Measurements from ENCODE around the gene CD68.

DNA sequence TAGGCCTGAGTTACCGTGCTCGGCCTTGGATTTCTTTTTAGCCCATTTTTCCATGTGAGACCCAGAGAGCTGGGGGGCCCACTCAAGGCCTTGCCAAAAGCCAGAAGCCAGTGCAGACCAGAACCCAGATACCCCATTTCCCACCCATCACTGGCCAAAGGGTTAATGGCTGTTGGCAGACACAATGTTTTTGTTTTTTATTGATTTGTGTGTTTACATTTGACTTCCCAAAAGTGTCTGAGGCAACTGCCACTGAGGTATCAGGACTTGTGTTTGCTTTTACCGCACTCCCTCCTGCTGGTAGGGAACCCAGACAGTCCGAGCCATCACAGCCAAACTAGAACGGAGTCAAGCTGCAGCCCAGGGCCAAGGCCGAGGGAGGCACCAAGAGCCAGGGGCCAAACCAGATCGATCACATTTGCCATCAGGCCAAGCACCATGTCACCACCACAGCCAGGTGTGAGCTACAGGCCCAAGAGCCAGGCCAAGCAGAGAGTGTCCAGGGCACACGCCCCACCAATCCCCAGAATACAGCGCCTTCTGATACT is 38.3 kb upstream of the CD68 start:
- TF ChIP-seq, protein P1, sequence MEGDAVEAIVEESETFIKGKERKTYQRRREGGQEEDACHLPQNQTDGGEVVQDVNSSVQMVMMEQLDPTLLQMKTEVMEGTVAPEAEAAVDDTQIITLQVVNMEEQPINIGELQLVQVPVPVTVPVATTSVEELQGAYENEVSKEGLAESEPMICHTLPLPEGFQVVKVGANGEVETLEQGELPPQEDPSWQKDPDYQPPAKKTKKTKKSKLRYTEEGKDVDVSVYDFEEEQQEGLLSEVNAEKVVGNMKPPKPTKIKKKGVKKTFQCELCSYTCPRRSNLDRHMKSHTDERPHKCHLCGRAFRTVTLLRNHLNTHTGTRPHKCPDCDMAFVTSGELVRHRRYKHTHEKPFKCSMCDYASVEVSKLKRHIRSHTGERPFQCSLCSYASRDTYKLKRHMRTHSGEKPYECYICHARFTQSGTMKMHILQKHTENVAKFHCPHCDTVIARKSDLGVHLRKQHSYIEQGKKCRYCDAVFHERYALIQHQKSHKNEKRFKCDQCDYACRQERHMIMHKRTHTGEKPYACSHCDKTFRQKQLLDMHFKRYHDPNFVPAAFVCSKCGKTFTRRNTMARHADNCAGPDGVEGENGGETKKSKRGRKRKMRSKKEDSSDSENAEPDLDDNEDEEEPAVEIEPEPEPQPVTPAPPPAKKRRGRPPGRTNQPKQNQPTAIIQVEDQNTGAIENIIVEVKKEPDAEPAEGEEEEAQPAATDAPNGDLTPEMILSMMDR (IDR thresholded peaks at IDR 0.05), result no peak
- no peak for TF ChIP-seq POLR2A (IDR thresholded peaks at IDR 0.05)
